ENCODE measurements around the gene GPR25. TPM values are rescaled to one million over a fixed set of nuclear protein-coding genes. Genes with fewer than 3 reads are reported as not detected.

GPR25 gene
- total RNA-seq, 2 donors from 2014 or later: not detected

- H3K9me3 ChIP-seq: no peaks in the 10 kb centered on the region
- ATAC-seq (ENCODE audit: insufficient number of reproducible peaks, low FRiP score, low read depth) (no peak), DNase-seq (ENCODE audit: low spot score) (no peak)
- H3K4me3 ChIP-seq: no peak overlapping the region
- H3K36me3 ChIP-seq: no peaks in the 10 kb centered on the region
- TF ChIP-seq, protein P1, sequence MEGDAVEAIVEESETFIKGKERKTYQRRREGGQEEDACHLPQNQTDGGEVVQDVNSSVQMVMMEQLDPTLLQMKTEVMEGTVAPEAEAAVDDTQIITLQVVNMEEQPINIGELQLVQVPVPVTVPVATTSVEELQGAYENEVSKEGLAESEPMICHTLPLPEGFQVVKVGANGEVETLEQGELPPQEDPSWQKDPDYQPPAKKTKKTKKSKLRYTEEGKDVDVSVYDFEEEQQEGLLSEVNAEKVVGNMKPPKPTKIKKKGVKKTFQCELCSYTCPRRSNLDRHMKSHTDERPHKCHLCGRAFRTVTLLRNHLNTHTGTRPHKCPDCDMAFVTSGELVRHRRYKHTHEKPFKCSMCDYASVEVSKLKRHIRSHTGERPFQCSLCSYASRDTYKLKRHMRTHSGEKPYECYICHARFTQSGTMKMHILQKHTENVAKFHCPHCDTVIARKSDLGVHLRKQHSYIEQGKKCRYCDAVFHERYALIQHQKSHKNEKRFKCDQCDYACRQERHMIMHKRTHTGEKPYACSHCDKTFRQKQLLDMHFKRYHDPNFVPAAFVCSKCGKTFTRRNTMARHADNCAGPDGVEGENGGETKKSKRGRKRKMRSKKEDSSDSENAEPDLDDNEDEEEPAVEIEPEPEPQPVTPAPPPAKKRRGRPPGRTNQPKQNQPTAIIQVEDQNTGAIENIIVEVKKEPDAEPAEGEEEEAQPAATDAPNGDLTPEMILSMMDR (IDR thresholded peaks at IDR 0.05): no peak
- no peaks in the 10 kb centered on the region for H3K4me1 ChIP-seq (ENCODE audit: control insufficient read depth in 1 of 2, low read depth in 2 of 2)
- no peak overlapping the region for H3K27ac ChIP-seq
- H3K27me3 ChIP-seq (replicated peaks; ENCODE audit: insufficient read depth): no peaks in the 10 kb centered on the region
Measured at GRCh38 chr1:200912737-200913407, 40.1 kb downstream of the GPR25 start.

- H3K36me3 ChIP-seq: no peaks in the 10 kb centered on the region
- TF ChIP-seq, protein P1 (IDR thresholded peaks at IDR 0.05): no peak
- no peak overlapping the region for H3K4me3 ChIP-seq
- H3K4me1 ChIP-seq (ENCODE audit: control insufficient read depth in 1 of 2, low read depth in 2 of 2): no peaks in the 10 kb centered on the region
- DNase-seq (ENCODE audit: low spot score): no peak
- no peak overlapping the region for H3K27ac ChIP-seq
- no peak for ATAC-seq (ENCODE audit: insufficient number of reproducible peaks, low FRiP score, low read depth)
- H3K9me3 ChIP-seq: no peaks in the 10 kb centered on the region
- no peaks in the 10 kb centered on the region for H3K27me3 ChIP-seq (replicated peaks; ENCODE audit: insufficient read depth)
Measured at GRCh38 chr1:200916152-200916551, 43.4 kb downstream of the GPR25 start.

DNA sequence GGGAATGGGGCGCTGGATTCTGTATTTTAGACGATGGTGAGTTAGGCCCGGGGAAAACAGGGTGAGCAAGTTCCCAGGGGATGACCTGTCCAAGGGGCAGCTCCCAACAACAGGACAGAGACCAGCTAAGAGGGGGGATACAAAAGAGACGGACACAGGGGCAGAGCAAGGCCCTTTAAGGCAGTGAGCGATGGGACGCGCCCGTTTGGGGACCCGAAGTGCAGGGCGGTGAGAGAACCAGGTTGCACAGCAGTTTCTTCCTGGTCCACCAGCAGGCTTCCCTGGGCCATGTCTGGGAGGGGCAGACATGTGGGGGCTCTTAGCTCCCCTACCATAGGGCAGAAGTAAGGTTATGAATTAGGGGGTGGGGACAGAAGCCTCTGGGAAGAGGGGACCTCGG, 43.9 kb downstream of the GPR25 start:
- Histone ChIP-seq H3K27ac (no peak overlapping the region), H3K27me3 (replicated peaks; ENCODE audit: insufficient read depth) (no peaks in the 10 kb centered on the region), H3K4me1 (ENCODE audit: control insufficient read depth in 1 of 2, low read depth in 2 of 2) (no peaks in the 10 kb centered on the region), H3K36me3 (no peaks in the 10 kb centered on the region), H3K9me3 (no peaks in the 10 kb centered on the region), H3K4me3 (no peak overlapping the region)
- DNase-seq (ENCODE audit: low spot score): no peak
- ATAC-seq (ENCODE audit: insufficient number of reproducible peaks, low FRiP score, low read depth): no peak
- TF ChIP-seq, protein P1 (IDR thresholded peaks at IDR 0.05): no peak

DNA sequence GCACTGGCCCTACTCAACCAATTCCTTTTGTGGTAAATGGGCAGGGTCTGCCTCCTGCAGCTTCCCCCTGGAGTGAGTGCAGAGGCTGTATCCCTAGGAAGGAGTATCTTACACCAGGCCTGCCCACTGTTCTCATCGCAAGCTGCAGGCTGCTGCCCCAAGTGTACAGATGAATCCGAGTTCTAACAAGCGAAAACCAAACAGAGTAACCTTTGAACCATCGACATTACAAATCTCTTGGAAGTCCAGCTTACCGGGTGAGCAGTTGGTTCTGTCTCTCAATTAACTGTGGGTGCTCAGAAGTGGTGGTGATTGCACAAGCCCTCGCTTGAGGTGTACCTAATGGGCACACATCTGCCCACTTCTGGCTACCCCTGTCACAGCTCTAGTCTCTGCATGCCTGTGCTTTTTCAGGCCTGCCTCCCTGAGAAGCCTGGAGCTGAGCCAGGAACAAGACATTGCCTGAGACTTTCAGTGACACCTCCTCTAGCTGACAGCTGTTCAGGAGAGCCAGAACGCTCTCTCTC, 44.6 kb downstream of the GPR25 start:
- no peak for ATAC-seq (ENCODE audit: insufficient number of reproducible peaks, low FRiP score, low read depth)
- Histone ChIP-seq H3K36me3 (no peaks in the 10 kb centered on the region), H3K27ac (no peak overlapping the region), H3K4me1 (ENCODE audit: control insufficient read depth in 1 of 2, low read depth in 2 of 2) (no peaks in the 10 kb centered on the region), H3K27me3 (replicated peaks; ENCODE audit: insufficient read depth) (no peaks in the 10 kb centered on the region), H3K4me3 (no peak overlapping the region), H3K9me3 (no peaks in the 10 kb centered on the region)
- DNase-seq (ENCODE audit: low spot score): no peak
- TF ChIP-seq, protein P1 (IDR thresholded peaks at IDR 0.05): no peak

DNA sequence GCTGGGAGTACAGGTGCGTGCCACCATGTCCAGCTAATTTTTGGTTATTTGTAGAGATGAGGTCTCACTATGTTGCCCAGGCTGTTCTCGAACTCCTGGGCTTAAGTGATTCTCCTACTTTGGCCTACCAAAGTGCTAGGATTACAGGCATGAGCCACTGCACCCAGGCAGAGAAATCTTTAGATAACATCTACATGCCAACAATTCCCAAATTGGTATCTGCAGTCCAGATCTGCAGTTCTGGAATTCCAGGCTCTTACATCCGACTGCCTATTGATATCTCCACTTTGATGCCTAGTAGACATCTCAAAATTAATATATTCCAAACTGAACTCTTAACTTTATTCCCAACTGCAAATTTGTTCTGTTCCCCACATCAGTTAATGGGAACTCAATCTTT, 45.2 kb downstream of the GPR25 start:
- TF ChIP-seq, protein P1 (IDR thresholded peaks at IDR 0.05): no peak
- DNase-seq (ENCODE audit: low spot score) (no peak), ATAC-seq (ENCODE audit: insufficient number of reproducible peaks, low FRiP score, low read depth) (no peak)
- Histone ChIP-seq H3K9me3 (no peaks in the 10 kb centered on the region), H3K27ac (no peak overlapping the region), H3K4me3 (no peak overlapping the region), H3K27me3 (replicated peaks; ENCODE audit: insufficient read depth) (no peaks in the 10 kb centered on the region), H3K4me1 (ENCODE audit: control insufficient read depth in 1 of 2, low read depth in 2 of 2) (peaks cover under 1 to 4% of the 10 kb centered on the region in 2 donors), H3K36me3 (no peaks in the 10 kb centered on the region)

All from thoracic aorta (tissue), 2 donors.